Stimulated activated CD4-positive, alpha-beta T cell treated with anti-CD3 and anti-CD28 coated beads, Interleukin-12 subunit alpha, Interleukin-12 subunit beta, amount 100 ng/mL, for 4 hours (primary cell): Measurements from ENCODE around the gene ADCY3.
"Not testable (repeated sequence)": the region's sequence is repeated elsewhere in the genome, so short reads cannot be mapped to it uniquely, and the experiment has no call there.

Experiments used
- DNase-seq: peaks from one replicate; pipeline ENCODE4 v3.0.0-alpha.2; 2020

Gene ADCY3

DNA sequence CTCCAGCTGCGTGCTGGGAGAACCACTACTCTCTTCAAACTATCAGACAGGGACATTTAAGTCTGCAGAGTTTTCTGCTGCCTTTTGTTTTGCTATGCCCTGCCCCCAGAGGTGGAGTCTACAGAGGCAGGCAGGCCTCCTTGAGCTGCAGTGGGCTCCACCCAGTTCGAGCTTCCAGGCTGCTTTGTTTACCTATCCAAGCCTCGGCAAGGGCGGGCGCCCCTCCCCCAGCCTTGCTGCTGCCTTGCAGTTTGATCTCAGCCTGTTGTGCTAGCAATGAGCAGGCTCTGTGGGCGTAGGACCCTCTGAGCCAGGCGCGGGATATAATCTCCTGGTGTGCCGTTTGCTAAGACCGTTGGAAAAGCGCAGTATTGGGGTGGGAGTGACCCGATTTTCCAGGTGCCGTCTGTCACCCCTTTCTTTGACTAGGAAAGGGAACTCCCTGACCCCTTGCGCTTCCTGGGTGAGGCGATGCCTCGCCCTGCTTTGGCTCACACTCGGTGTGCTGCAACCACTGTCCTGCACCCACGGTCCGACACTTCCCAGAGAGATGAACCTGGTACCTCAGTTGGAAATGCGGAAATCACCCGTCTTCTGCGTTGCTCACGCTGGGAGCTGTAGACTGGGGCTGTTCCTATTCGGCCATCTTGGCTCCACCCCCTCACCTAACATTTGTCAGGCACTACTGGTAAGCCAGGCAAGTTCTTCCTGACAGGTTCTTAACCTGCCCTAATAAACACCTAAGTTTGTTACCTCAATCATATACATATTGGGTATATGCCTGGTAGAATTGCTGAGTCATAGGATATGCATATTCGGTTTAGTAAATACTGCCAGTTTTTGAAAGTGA lies 114.0 kb downstream of the ADCY3 start:
- not testable (repeated sequence) for DNase-seq

DNA sequence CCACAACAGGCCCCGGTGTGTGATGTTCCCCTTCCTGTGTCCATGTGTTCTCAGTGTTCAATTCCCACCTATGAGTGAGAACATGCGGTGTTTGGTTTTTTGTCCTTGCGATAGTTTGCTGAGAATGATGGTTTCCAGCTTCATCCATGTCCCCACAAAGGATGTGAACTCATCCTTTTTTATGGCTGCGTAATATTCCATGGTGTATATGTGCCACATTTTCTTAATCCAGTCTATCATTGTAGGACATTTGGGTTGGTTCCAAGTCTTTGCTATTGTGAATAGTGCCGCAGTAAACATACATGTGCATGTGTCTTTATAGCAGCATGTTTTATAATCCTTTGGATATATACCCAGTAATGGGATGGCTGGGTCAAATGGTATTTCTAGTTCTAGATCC lies 119.5 kb downstream of the ADCY3 start:
- not testable (repeated sequence) for DNase-seq

DNA sequence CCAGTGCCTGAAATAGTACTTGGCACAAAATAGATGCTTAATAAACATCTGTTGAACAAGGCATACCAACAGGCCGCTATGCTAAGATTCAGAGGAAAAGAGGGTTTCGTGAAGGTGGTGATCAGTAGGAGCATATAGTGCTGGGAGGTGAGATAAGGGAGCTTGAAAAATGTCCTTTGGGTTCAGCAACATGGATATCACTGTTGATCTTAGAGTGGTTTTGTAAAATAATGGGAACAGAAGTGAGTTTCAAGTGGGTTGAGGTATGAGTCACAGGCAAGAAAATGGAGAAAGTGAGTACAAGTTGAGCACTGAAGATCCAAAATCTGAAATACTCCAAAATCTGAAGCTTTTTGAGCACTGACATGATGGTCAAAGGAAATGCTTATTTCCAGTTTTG lies 122.4 kb downstream of the ADCY3 start:
- DNase-seq, result no peak

DNA sequence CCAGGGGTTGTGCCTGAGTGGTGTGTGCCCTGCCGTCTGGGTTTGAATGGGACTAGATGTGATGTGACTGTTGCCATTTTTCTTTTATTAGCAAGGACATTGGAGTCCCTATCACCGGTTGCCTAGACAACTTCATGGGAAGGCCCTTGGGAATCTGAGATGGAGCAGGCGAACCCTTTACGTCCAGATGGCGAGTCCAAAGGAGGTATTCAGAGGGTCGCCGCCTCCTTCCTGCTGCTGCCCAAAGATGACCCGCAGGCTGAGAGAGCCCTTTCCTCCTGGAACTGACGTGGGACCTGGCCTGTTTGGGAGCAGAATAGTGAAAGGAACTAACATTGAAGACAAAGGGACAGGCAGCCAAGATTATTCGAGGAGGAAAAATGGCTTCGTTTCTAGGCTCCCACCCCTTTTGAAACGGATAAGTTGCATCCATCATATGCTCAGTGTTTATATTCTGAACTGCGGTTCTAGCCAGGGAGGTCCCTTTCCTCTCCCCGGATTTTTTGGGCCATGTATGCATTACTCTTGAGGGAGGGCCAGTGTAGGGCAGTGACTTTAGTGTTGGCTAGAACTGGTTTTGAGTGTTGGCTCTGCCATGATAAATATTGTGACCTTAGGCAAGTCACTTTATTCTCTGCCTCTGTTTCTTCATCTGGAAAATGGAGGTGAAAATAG lies 126.1 kb downstream of the ADCY3 start:
- no peak for DNase-seq

DNA sequence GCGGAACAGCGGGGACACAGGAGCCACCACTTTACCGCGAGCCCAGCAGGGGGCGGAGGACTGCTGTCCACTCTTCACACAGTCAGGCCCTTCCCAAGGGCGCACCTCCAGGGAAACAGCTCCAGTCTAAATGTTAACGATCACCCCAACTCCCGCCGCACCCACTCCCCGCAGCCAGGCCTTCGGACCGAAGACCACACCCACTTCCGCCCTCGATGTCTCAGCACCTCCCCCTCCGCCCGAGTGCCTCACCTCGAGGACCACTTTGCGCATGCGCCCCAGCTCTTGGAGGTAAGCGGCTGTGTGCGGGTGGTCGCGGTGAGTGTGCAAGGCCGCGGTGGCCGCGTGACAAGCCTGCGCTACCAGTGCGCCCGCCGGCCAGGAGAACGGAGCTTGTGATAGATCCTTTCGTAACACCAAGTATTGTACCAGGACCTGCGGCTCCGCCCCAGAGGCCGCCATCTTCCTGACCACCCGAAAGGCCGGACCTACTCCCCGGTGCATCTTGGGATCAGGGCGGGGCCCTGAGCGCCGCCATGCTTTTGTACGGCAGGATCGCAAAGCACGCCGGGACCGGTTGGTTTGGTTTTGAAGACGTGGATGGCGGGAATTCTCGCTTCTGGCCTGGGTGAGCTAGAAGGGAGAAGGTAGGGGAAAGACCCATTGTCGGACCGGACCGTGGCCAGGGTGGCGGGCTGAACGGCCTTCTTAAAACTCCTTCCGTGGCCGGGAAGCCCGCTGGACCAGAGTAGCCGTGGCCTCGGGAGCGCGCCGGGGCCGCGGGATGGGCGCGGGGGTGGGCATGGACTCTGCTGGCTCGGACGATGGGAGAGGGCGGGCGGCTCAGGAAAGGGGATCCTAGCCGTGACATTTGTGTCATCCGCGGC lies 126.9 kb downstream of the ADCY3 start, which contains the start of the genes CENPO and PTRHD1:
Gene CENPO (plus strand): TSS at position 552 of the 887 bp plus-strand sequence. CDS start 495 bp downstream, outside the sequence.
Gene PTRHD1 (minus strand): TSS at position 518 of the 887 bp plus-strand sequence. CDS start 14 bp downstream, at position 504.
- peak; percentile 93 for DNase-seq

DNA sequence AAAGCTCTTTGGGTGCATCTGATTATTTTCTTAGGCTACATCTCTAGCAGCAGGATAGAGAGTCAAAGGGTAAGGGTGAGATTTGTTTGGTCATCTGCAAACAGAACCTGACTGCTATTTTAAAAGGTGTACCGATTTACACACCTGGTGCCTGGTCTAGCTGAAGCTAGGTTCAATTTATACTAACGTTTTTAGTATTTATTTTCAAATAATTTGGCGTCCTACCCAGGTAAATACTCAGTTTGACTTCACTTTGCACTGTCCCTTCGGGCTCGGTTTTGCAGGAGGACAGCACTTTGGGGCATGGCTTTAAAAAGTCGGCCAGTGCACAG lies 127.5 kb downstream of the ADCY3 start:
- DNase-seq, result no peak

DNA sequence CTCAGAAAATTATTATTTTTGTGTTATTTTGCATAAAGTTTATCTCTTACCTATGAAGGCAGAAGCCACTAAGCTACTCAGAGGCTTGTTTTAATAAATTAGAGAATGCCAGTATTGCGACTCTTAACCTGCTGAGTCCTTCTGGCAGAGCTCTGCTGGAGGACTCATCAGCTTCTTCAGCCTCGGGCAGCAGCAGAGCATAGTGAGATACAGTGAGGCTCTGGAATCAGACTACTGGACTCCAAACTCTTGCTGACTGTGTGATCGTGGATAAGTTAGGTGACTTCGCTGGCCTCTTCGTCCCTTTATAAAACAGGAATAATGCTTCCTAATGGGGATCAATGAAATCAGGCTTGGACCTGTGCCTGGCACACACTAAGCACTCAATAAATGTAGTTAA lies 128.6 kb downstream of the ADCY3 start:
- no peak for DNase-seq

DNA sequence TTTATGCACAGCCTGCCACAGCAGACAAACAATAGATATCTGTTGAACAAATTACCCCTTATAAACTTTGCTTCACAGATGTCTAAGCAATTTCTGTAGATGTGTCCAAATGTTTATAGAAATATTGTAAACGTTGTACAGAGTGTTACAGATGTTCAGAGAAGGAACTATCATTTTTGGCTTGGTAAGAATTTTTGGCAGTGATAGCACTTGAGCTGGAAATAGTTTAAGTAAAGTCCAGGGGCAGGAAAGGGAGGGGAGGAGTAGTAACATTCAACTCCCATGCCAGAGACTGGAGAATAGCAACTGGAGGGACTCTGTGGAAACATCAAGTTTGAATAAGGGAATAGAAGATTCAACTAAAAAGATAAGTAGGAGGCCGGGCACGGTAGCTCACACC lies 131.2 kb downstream of the ADCY3 start:
- no peak for DNase-seq

DNA sequence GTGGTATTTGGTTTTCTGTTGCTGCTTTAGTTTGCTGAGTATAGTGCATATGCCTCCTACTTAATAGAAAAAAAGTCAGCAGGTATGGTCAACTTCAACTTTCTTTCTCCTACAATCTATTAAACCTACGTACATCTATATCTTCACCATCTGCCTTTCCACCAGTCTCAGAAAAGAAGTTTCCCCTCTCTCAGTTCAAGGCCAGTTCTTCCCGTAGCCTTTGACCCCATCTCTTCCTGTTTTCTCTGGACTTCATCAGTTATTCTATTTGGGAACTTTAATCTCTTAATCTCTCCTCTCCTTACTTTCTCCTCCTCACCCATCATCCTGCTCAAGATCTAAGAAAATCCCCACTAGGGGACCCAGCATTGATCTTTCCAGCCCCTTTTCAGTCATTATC lies 132.5 kb downstream of the ADCY3 start:
- no peak for DNase-seq

DNA sequence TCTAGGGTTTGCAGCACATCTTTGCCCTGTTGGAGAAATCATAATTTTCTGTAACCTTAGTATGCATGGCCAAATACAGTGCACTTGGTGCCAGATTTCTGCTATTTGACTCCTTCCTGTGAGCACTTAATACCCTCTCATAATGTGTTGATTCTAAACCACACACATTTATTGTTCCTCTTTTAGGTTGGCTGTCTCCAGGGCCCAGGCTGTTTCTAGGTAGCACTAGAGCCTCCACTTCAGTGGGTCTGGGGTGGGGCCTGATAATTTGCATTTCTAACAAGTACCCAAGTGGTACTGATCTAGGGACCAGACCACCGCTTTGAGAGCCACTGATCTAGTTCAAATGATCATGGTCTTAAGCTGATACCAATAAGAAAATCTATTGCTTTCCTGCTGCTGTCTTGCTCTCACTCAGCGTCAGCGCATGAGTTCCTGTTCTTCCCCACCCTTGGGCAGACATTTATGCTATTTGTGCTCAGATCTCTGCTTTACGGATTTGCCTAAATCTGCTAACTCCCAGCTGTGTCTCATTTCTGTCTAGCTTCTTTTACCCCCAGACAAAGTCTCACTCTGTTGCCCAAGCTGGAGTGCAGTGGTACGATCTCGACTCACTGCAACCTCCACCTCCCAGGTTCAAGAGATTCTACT lies 134.2 kb downstream of the ADCY3 start:
- no peak for DNase-seq

DNA sequence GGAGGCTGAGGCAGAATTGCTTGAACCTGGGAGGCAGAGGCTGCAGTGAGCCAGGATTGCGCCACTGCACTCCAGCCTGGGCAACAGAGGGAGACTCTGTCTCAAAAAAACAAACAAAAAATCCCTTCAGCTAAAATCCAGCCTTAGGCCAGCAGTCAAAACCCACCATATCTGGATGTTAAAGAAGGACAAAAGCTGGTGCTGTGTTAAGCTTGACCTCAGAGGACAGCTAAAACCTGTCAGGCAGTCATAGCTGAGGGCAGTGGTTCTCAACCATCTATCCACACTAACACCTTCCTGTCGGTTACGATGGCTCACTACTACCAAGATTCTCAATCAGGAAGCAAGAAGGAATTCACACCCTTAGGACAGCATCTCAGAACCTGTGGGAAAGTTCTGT lies 136.4 kb downstream of the ADCY3 start:
- DNase-seq, result no peak

DNA sequence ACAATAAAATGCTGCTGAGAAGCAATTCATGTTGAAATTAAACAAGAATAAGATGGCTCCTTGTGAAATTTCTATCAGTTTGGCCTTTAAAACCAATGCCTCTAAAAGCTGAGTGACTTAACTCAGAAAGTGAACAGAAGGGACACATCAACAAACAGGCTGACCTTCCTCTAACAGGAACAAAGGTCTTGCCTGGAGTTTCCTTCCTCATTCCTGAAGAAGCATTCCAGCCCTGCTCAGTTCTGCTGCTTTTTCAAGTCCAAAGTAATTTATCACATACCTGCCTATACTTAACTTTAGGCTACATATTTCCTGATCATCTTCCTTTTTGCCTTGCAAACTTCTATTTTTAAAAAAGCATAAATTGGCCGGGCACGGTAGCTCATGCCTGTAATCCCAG lies 140.9 kb downstream of the ADCY3 start:
- no peak for DNase-seq

DNA sequence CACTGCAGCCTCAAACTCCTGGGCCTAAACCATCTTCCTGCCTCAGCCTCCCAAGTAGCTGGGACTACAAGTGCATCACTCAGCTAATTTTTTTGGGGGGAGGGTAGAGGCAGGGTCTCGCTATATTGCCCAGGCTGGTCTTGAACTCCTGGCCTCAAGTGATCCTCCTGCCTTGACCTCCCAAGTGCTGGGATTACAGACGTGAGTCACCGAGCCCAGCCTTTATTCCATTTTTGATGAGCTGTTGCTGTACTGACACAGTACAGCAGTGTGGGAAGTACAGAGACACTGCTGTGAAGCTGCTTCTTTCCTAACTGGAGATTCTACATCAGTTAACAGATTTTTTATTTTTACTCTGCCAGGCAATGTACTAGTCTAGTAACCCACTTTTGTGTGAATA lies 145.7 kb downstream of the ADCY3 start:
- DNase-seq, result no peak

DNA sequence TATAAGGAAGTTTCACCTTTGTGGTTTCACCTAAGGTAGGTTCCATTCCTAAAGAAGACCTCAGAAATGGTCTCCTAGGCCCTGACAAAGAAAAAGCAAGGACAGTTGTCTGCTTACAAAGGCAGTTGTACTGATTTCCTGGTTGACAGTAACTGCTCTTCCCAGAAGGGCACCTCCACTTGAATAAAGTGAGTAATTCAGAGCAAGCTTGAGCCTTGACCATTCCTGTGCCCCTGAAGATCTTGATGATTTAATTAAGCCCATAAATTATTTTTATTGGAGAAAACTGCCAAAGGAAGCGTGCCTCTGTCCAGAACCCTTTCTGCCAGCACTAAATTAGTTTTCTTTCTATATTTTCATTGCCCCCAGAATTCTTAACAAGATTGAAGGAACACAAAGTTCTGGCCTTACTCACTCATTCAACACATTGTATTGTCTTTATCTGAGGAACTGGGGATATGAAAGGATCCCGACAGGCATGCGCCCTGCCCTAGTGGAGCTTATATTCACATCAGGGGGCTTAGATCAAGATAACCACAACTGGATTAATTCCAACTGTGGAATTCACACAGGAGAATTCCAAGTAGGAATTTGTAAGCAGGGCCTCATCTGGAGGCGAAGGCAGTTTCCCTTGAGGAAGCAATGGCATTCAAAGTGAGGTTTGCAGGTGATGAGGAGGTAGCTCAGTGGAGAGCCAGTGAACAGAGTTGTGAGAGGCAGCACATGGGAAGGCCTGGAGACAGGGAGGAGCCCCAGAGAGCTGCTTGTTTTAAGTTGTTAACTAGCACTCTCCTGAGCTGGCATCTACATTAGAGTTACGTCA lies 148.1 kb downstream of the ADCY3 start:
- no peak for DNase-seq

DNA sequence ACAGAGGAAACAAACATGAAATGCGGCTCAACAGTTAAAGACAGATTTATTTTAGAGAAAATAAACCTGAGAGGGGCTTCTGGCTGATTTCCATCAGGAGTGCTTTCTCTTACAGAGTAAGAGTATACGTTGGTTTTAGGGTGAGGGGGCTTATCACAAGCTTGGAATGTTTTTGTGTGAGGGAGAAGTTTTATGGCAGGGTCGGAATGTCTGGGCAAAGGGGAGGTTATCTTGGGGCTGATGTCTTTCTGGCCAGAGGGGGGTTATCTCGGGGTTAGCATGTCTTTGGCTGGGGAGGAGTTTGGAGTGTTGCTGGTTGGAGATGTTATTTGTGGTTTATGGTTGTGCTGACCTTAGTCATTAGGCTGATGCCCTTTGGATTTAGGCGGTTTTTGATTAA lies 149.0 kb downstream of the ADCY3 start:
- DNase-seq, result no peak
